Kidney tubule cell (primary cell): Measurements from ENCODE around the gene CYS1.
A peak's percentile ranks its signal among the peaks of the same experiment; 100 is the strongest.
"Not testable (repeated sequence)": the region's sequence is repeated elsewhere in the genome, so short reads cannot be mapped to it uniquely, and the experiment has no call there.

Experiments
- DNase-seq: peaks from one replicate; pipeline ENCODE4 v3.0.0-alpha.2; 2018; ENCODE audit warnings: low spot score

Gene CYS1

GRCh38 chr2:10079870-10080535 is at the start of gene CYS1:
Gene CYS1 (minus strand): TSS chr2:10080411. CDS start chr2:10080223, 188 bp downstream.
- peak; percentile 54 for DNase-seq

GRCh38 chr2:10129490-10129889 is 49.3 kb upstream of the CYS1 start:
- DNase-seq: no peak

GRCh38 chr2:10128420-10128819 is 48.2 kb upstream of the CYS1 start:
- DNase-seq: no peak

GRCh38 chr2:10126632-10127026 is 46.4 kb upstream of the CYS1 start:
- DNase-seq: no peak

- no peak for DNase-seq
Measured at GRCh38 chr2:10125842-10126631, 45.8 kb upstream of the CYS1 start.

GRCh38 chr2:10124538-10125045 is 44.4 kb upstream of the CYS1 start:
- peak; percentile 84 for DNase-seq

- no peak for DNase-seq
Measured at GRCh38 chr2:10123281-10123680, 43.1 kb upstream of the CYS1 start.

- peak; percentile 92 for DNase-seq
Measured at GRCh38 chr2:10122500-10123280, 42.5 kb upstream of the CYS1 start, which contains the start of gene RRM2. Gene RRM2 (plus strand): TSS chr2:10122739. CDS start chr2:10122799, 60 bp downstream.

- DNase-seq: peak; percentile 91
Measured at GRCh38 chr2:10120877-10121574, 40.8 kb upstream of the CYS1 start.

GRCh38 chr2:10120158-10120876 is 40.1 kb upstream of the CYS1 start:
- peak; percentile 96 for DNase-seq

GRCh38 chr2:10119601-10120157 is 39.5 kb upstream of the CYS1 start:
- no peak for DNase-seq

- DNase-seq: no peak
Measured at GRCh38 chr2:10119027-10119325, 38.8 kb upstream of the CYS1 start.

- DNase-seq: no peak
Measured at GRCh38 chr2:10109311-10109710, 29.1 kb upstream of the CYS1 start.

- not testable (repeated sequence) for DNase-seq
Measured at GRCh38 chr2:10104906-10105305, 24.7 kb upstream of the CYS1 start.

- no peak for DNase-seq
Measured at GRCh38 chr2:10103179-10103578, 23.0 kb upstream of the CYS1 start.

GRCh38 chr2:10101491-10101890 is 21.3 kb upstream of the CYS1 start:
- DNase-seq: no peak

GRCh38 chr2:10097352-10098148 is 17.3 kb upstream of the CYS1 start:
- peak; percentile 75 for DNase-seq

GRCh38 chr2:10096641-10097040 is 16.4 kb upstream of the CYS1 start:
- no peak for DNase-seq

- DNase-seq: no peak
Measured at GRCh38 chr2:10095175-10095574, 15.0 kb upstream of the CYS1 start.

GRCh38 chr2:10094271-10094814 is 14.1 kb upstream of the CYS1 start:
- no peak for DNase-seq
